ENCODE data around the gene HESX1.

GRCh38 chr3:57230006-57230405 is 30.2 kb upstream of the HESX1 start:
- TF ChIP-seq, protein P1, sequence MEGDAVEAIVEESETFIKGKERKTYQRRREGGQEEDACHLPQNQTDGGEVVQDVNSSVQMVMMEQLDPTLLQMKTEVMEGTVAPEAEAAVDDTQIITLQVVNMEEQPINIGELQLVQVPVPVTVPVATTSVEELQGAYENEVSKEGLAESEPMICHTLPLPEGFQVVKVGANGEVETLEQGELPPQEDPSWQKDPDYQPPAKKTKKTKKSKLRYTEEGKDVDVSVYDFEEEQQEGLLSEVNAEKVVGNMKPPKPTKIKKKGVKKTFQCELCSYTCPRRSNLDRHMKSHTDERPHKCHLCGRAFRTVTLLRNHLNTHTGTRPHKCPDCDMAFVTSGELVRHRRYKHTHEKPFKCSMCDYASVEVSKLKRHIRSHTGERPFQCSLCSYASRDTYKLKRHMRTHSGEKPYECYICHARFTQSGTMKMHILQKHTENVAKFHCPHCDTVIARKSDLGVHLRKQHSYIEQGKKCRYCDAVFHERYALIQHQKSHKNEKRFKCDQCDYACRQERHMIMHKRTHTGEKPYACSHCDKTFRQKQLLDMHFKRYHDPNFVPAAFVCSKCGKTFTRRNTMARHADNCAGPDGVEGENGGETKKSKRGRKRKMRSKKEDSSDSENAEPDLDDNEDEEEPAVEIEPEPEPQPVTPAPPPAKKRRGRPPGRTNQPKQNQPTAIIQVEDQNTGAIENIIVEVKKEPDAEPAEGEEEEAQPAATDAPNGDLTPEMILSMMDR (IDR thresholded peaks at IDR 0.05), result no peak
- no peak for TF ChIP-seq EP300 (IDR thresholded peaks at IDR 0.05)

Data from ovary (tissue), 3 donors.